T-cell (primary cell): ENCODE measurements around the gene POLE4. TPM values are rescaled to one million over a fixed set of nuclear protein-coding genes. Genes with fewer than 3 reads are reported as not detected.

Source experiments
- ATAC-seq, 4 experiments: fragments of 200-7000 bp in 3 of 4; fragments of 150-1000 bp in 1 of 4; cut with Tn5 transposase; replicated peaks in 1 of 4; 1 replicate in 3 of 4; 2 replicates in 1 of 4; pipeline ENCODE4 v1.10.0; 2021; ENCODE audit warnings: moderate library complexity in 3 of 4, mild to moderate bottlenecking in 2 of 4, moderate number of reproducible peaks in 1 of 4
- CTCF ChIA-PET, 2 donors: fragments of 300-600 bp; sonication (Branson Sonifier 250); formaldehyde crosslinking; loops; one replicate each; lab custom pipeline; 2022; ENCODE audit warnings: antibody characterized with exemption in 2 of 2; lab: Charles Lee
- POLR2A ChIA-PET, 2 donors: fragments of 300-600 bp; sonication (Branson Sonifier 250); formaldehyde crosslinking; loops; one replicate each; lab custom pipeline; 2022; ENCODE audit warnings: antibody characterized with exemption in 2 of 2; lab: Charles Lee
- DNase-seq, 35 experiments: peaks; one replicate each; pipeline versions ENCODE4 v3.0.0 to v3.0.0-alpha.2; 2013 to 2023
- H3K27ac ChIP-seq: one replicate; pipeline ENCODE4 v1.5.1; 2013; ENCODE audit warnings: low read length
- H3K27me3 ChIP-seq, 2 experiments: replicated peaks in 1 of 2; 1 replicate in 1 of 2; 2 replicates in 1 of 2; pipeline versions ENCODE4 v1.6.1 to v1.7.0; 2013; ENCODE audit warnings: low read length in 1 of 2, mixed read lengths in 1 of 2; ENCODE audit not compliant: control insufficient read depth in 2 of 2, insufficient read depth in 2 of 2; ENCODE audit errors: extremely low read depth in 1 of 2
- H3K36me3 ChIP-seq, 2 donors: 1 replicate in 1 of 2; 2 replicates in 1 of 2; pipeline versions ENCODE4 v1.6.1 to v1.7.0; 2013; ENCODE audit warnings: low read length in 1 of 2; ENCODE audit not compliant: control insufficient read depth in 2 of 2, insufficient read depth in 1 of 2; ENCODE audit errors: extremely low read depth in 1 of 2
- H3K4me1 ChIP-seq, 2 experiments: 1 replicate in 1 of 2; 2 replicates in 1 of 2; pipeline versions ENCODE4 v1.6.1 to v1.7.0; 2013; ENCODE audit warnings: low read length in 2 of 2, mixed read lengths in 1 of 2; ENCODE audit not compliant: insufficient read depth in 2 of 2, control insufficient read depth in 1 of 2; ENCODE audit errors: extremely low read depth in 1 of 2
- H3K4me3 ChIP-seq, 2 donors: 1 replicate in 1 of 2; 2 replicates in 1 of 2; pipeline versions ENCODE4 v1.5.1 to v1.7.0; 2013; ENCODE audit warnings: mild to moderate bottlenecking in 2 of 2, low read length in 1 of 2, moderate library complexity in 1 of 2; ENCODE audit not compliant: control insufficient read depth in 1 of 2; ENCODE audit errors: extremely low read depth in 1 of 2
- H3K9me3 ChIP-seq: 2 replicates; pipeline ENCODE4 v1.7.0; 2013
- H3K27ac Mint-ChIP-seq, 2 donors: one replicate each; pipeline ENCODE4 v1.8.0; 2020 to 2021; ENCODE audit warnings: mild to moderate bottlenecking in 2 of 2, mixed read lengths in 2 of 2
- H3K27me3 Mint-ChIP-seq, 2 donors: one replicate each; pipeline ENCODE4 v1.8.0; 2021 to 2022; ENCODE audit warnings: mixed read lengths in 2 of 2
- H3K36me3 Mint-ChIP-seq: one replicate; pipeline ENCODE4 v1.8.0; 2021; ENCODE audit warnings: mixed read lengths
- H3K4me1 Mint-ChIP-seq, 3 donors: one replicate each; pipeline ENCODE4 v1.8.0; 2020 to 2022; ENCODE audit warnings: mixed read lengths in 3 of 3, mild to moderate bottlenecking in 1 of 3
- H3K4me3 Mint-ChIP-seq, 3 donors: one replicate each; pipeline ENCODE4 v1.8.0; 2020 to 2022; ENCODE audit warnings: mild to moderate bottlenecking in 3 of 3, mixed read lengths in 3 of 3, moderate library complexity in 3 of 3
- H3K9me3 Mint-ChIP-seq, 3 donors: one replicate each; pipeline ENCODE4 v1.8.0; 2020 to 2022; ENCODE audit warnings: mixed read lengths in 3 of 3
- WGBS: methylation state at CpG from one replicate; pipeline ENCODE4 v1.1.5; 2013; ENCODE audit warnings: missing lambda C conversion rate; ENCODE audit not compliant: insufficient coverage; 5-methylcytosine and 5-hydroxymethylcytosine counted together
- total RNA-seq, 35 experiments: library from RNA in 6 of 35; stranded (reverse) in 6 of 35; fragments of 120-200 nt in 1 of 35; gene quantifications; one replicate each; pipeline versions ENCODE4 v1.2.1 to v1.2.4 and lab custom pipeline; 2013 to 2026

The POLE4 gene
- total RNA-seq, 5 donors from 2014 or later (not counting 1 experiment from before 2014, with no cell fraction given), result 41.0 to 51.9 (median 47.6) TPM

- ATAC-seq (no peak), DNase-seq (no peak)
- H3K36me3 ChIP-seq, result no peaks in the 10 kb centered on the region
- H3K4me1 ChIP-seq, result no peaks in the 10 kb centered on the region
- Mint-ChIP-seq H3K4me1 (no peaks in the 10 kb centered on the region), H3K9me3 (peaks cover 0 to 9% (median 0%) of the 10 kb centered on the region in 3 donors), H3K36me3 (peaks cover 3% of the 10 kb centered on the region), H3K27ac (no peak overlapping the region), H3K4me3 (no peak overlapping the region), H3K27me3 (no peaks in the 10 kb centered on the region)
- CTCF ChIA-PET, result no interaction called here
- POLR2A ChIA-PET, result no interaction called here
- H3K27me3 ChIP-seq, result no peaks in the 10 kb centered on the region
- WGBS, result no CpG with 5 or more reads among the region's 2 CpGs
- H3K9me3 ChIP-seq, result no peaks in the 10 kb centered on the region
- H3K27ac ChIP-seq, result no peak overlapping the region
- no peak overlapping the region for H3K4me3 ChIP-seq
These were observed 59.7 kb downstream of the POLE4 start for GRCh38 chr2:75018162-75018561.

Other genes with a start within 250 kb of the POLE4 start
- 10 to 100 TPM in 3 of 5 donors, 1 to 10 TPM in 2; 8.6 to 14.4 (median 10.6) TPM for gene HK2, start 124.5 kb upstream of the POLE4 start, total RNA-seq
- gene TACR1, start 240.9 kb downstream of the POLE4 start, total RNA-seq, result not detected